ENCODE data around the gene UAP1L1. TPM values are rescaled to one million over a fixed set of nuclear protein-coding genes. Genes with fewer than 3 reads are reported as not detected.

The UAP1L1 gene
- total and polyA plus RNA-seq, 9 of the 15 experiments (the other 6 are each of a cell fraction or from before 2014, with no cell fraction given) = 0.20 to 8.6 (median 3.7) TPM

DNA sequence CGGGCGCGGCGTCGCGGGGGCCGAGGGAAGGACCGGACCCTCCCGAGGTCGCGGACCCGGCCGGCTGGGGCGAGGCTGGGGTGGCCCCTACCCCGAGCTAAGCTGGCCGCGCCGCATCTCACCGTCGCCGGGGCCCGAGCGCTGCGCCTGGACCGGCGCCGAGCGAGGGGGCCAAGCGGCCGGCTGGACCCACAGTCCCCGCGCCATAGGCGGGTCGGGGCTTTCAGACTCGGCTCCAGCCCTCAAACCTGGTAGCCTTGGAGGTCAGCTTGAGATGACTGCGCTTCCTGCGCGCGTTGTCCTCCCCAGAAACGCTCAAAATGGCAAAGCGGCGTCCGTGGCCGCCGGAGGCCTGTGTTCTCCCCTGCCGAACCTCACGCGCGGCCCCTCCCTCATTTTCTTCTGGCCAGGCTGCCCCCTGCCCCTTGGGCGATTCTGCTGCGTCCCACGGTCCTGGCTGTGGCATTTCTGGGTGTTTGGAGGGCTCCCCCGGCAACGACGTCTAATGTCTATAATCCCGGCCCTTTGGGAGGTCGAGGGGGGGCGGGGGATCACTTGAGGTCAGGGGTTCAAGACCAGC, 52.9 kb downstream of the UAP1L1 start (continued):
- TF ChIP-seq, protein P1, sequence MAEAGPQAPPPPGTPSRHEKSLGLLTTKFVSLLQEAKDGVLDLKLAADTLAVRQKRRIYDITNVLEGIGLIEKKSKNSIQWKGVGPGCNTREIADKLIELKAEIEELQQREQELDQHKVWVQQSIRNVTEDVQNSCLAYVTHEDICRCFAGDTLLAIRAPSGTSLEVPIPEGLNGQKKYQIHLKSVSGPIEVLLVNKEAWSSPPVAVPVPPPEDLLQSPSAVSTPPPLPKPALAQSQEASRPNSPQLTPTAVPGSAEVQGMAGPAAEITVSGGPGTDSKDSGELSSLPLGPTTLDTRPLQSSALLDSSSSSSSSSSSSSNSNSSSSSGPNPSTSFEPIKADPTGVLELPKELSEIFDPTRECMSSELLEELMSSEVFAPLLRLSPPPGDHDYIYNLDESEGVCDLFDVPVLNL (CRISPR knock-in tag; IDR thresholded peaks at IDR 0.05; ENCODE audit: low read depth) = 0 out of 2 replicates have a peak, but pooled peaks have one; percentile 26
- TF ChIP-seq, protein P2, sequence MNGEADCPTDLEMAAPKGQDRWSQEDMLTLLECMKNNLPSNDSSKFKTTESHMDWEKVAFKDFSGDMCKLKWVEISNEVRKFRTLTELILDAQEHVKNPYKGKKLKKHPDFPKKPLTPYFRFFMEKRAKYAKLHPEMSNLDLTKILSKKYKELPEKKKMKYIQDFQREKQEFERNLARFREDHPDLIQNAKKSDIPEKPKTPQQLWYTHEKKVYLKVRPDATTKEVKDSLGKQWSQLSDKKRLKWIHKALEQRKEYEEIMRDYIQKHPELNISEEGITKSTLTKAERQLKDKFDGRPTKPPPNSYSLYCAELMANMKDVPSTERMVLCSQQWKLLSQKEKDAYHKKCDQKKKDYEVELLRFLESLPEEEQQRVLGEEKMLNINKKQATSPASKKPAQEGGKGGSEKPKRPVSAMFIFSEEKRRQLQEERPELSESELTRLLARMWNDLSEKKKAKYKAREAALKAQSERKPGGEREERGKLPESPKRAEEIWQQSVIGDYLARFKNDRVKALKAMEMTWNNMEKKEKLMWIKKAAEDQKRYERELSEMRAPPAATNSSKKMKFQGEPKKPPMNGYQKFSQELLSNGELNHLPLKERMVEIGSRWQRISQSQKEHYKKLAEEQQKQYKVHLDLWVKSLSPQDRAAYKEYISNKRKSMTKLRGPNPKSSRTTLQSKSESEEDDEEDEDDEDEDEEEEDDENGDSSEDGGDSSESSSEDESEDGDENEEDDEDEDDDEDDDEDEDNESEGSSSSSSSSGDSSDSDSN (IDR thresholded peaks at IDR 0.05; ENCODE audit: borderline replicate concordance in 1 of 2, low read depth in 2 of 2, low read length in 2 of 2) = peak in 1 of 2 experiments; percentile 71; a peak in 2 of 4 replicates
- TF ChIP-seq TEAD1 (CRISPR knock-in tag; IDR thresholded peaks at IDR 0.05) = peak in 1 of 2 experiments; percentile 38; a peak in 1 of 4 replicates
- TF ChIP-seq, protein P3, sequence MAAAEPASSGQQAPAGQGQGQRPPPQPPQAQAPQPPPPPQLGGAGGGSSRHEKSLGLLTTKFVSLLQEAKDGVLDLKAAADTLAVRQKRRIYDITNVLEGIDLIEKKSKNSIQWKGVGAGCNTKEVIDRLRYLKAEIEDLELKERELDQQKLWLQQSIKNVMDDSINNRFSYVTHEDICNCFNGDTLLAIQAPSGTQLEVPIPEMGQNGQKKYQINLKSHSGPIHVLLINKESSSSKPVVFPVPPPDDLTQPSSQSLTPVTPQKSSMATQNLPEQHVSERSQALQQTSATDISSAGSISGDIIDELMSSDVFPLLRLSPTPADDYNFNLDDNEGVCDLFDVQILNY (CRISPR knock-in tag; IDR thresholded peaks at IDR 0.05) = 0 out of 2 replicates have a peak, but pooled peaks have one; percentile 35
- TF ChIP-seq GATAD2B (IDR thresholded peaks at IDR 0.05; ENCODE audit: borderline replicate concordance) = 0 out of 2 replicates have a peak, but pooled peaks have one; percentile 51
- TF ChIP-seq CREM (IDR thresholded peaks at IDR 0.05; ENCODE audit: low read depth) = 0 out of 2 replicates have a peak, but pooled peaks have one; percentile 7
- TF ChIP-seq BCOR (IDR thresholded peaks at IDR 0.05) = 0 out of 2 replicates have a peak, but pooled peaks have one; percentile 29

Small RNA genes within 50 kb of the gene (small RNA-seq; reads per million reads assigned to genes)
- gene RF00153 = not detected

Other genes starting within 250 kb of the UAP1L1 start
Only the 7 nearest of the 36 such genes appear.
- gene ABCA2, start 49.3 kb upstream of the UAP1L1 start, total RNA-seq (2014; rRNA removed) = 4.6 and 5.5 TPM in 2 replicates
- 0.69 and 0.99 TPM in 2 replicates for gene ABCA2, start 49.3 kb upstream of the UAP1L1 start, total RNA-seq (2014; rRNA removed; fragmentation: Illumina TruSeq; extraction: Trizol)
- gene ABCA2, start 49.3 kb upstream of the UAP1L1 start, total RNA-seq (2015; rRNA removed; fragmentation: Illumina TruSeq; extraction: Trizol) = 1.6 and 2.9 TPM in 2 replicates
- 12.1 and 14.9 TPM in 2 replicates for gene ABCA2, start 49.3 kb upstream of the UAP1L1 start, total RNA-seq (2021)
- 12.1 and 24.4 TPM in 2 replicates for gene ABCA2, start 49.3 kb upstream of the UAP1L1 start, polyA plus RNA-seq (2011; rRNA removed)
- gene ABCA2, start 49.3 kb upstream of the UAP1L1 start, polyA plus RNA-seq (2014; fragmentation: Illumina TruSeq; extraction: Trizol) = 6.1 and 9.9 TPM in 2 replicates
- not detected for gene ABCA2, start 49.3 kb upstream of the UAP1L1 start, polyA plus RNA-seq (2014; fragmentation: Nextera tagmentation; extraction: Ambion mirVana)
- 16.2 and 16.3 TPM in 2 replicates for gene ABCA2, start 49.3 kb upstream of the UAP1L1 start, polyA plus RNA-seq (2014; rRNA removed)
- not detected in 2 replicates for gene FUT7, start 45.4 kb upstream of the UAP1L1 start, total RNA-seq (2014; rRNA removed)
- gene FUT7, start 45.4 kb upstream of the UAP1L1 start, total RNA-seq (2014; rRNA removed; fragmentation: Illumina TruSeq; extraction: Trizol) = not detected in 2 replicates
- gene FUT7, start 45.4 kb upstream of the UAP1L1 start, total RNA-seq (2015; rRNA removed; fragmentation: Illumina TruSeq; extraction: Trizol) = not detected in 2 replicates
- gene FUT7, start 45.4 kb upstream of the UAP1L1 start, total RNA-seq (2021) = not detected in 2 replicates
- not detected in 2 replicates for gene FUT7, start 45.4 kb upstream of the UAP1L1 start, polyA plus RNA-seq (2011; rRNA removed)
- not detected in 2 replicates for gene FUT7, start 45.4 kb upstream of the UAP1L1 start, polyA plus RNA-seq (2014; fragmentation: Illumina TruSeq; extraction: Trizol)
- not detected for gene FUT7, start 45.4 kb upstream of the UAP1L1 start, polyA plus RNA-seq (2014; fragmentation: Nextera tagmentation; extraction: Ambion mirVana)
- not detected in 2 replicates for gene FUT7, start 45.4 kb upstream of the UAP1L1 start, polyA plus RNA-seq (2014; rRNA removed)
- gene NPDC1, start 31.3 kb upstream of the UAP1L1 start, total RNA-seq (2014; rRNA removed) = 0.09 and 0.90 TPM in 2 replicates
- gene NPDC1, start 31.3 kb upstream of the UAP1L1 start, total RNA-seq (2014; rRNA removed; fragmentation: Illumina TruSeq; extraction: Trizol) = not detected in 2 replicates
- 0.22 TPM in 1 of 2 replicates, not detected in the other for gene NPDC1, start 31.3 kb upstream of the UAP1L1 start, total RNA-seq (2015; rRNA removed; fragmentation: Illumina TruSeq; extraction: Trizol)
- gene NPDC1, start 31.3 kb upstream of the UAP1L1 start, total RNA-seq (2021) = 1.5 and 2.1 TPM in 2 replicates
- gene NPDC1, start 31.3 kb upstream of the UAP1L1 start, polyA plus RNA-seq (2011; rRNA removed) = 1.3 and 3.9 TPM in 2 replicates
- gene NPDC1, start 31.3 kb upstream of the UAP1L1 start, polyA plus RNA-seq (2014; fragmentation: Illumina TruSeq; extraction: Trizol) = 0.06 and 0.21 TPM in 2 replicates
- gene NPDC1, start 31.3 kb upstream of the UAP1L1 start, polyA plus RNA-seq (2014; fragmentation: Nextera tagmentation; extraction: Ambion mirVana) = not detected
- gene NPDC1, start 31.3 kb upstream of the UAP1L1 start, polyA plus RNA-seq (2014; rRNA removed) = 0.85 and 2.4 TPM in 2 replicates
- 0.12 and 0.14 TPM in 2 replicates for gene ENTPD2, start 23.5 kb upstream of the UAP1L1 start, total RNA-seq (2014; rRNA removed)
- not detected in 2 replicates for gene ENTPD2, start 23.5 kb upstream of the UAP1L1 start, total RNA-seq (2014; rRNA removed; fragmentation: Illumina TruSeq; extraction: Trizol)
- not detected in 2 replicates for gene ENTPD2, start 23.5 kb upstream of the UAP1L1 start, total RNA-seq (2015; rRNA removed; fragmentation: Illumina TruSeq; extraction: Trizol)
- gene ENTPD2, start 23.5 kb upstream of the UAP1L1 start, total RNA-seq (2021) = 0.60 and 0.85 TPM in 2 replicates
- gene ENTPD2, start 23.5 kb upstream of the UAP1L1 start, polyA plus RNA-seq (2011; rRNA removed) = 0.11 and 0.51 TPM in 2 replicates
- gene ENTPD2, start 23.5 kb upstream of the UAP1L1 start, polyA plus RNA-seq (2014; fragmentation: Illumina TruSeq; extraction: Trizol) = 0.17 and 0.21 TPM in 2 replicates
- under 1 TPM in 1 of 2 experiments, not detected in 1; 0.04 TPM for gene ENTPD2, start 23.5 kb upstream of the UAP1L1 start, polyA plus RNA-seq (2014; fragmentation: Nextera tagmentation; extraction: Ambion mirVana)
- 0.22 TPM in 1 of 2 replicates, not detected in the other for gene ENTPD2, start 23.5 kb upstream of the UAP1L1 start, polyA plus RNA-seq (2014; rRNA removed)
- gene SAPCD2, start 7.0 kb upstream of the UAP1L1 start, total RNA-seq (2014; rRNA removed) = 91.8 and 115 TPM in 2 replicates
- gene SAPCD2, start 7.0 kb upstream of the UAP1L1 start, total RNA-seq (2014; rRNA removed; fragmentation: Illumina TruSeq; extraction: Trizol) = 13.1 and 15.8 TPM in 2 replicates
- 40.8 and 42.4 TPM in 2 replicates for gene SAPCD2, start 7.0 kb upstream of the UAP1L1 start, total RNA-seq (2015; rRNA removed; fragmentation: Illumina TruSeq; extraction: Trizol)
- 72.1 and 78.8 TPM in 2 replicates for gene SAPCD2, start 7.0 kb upstream of the UAP1L1 start, total RNA-seq (2021)
- gene SAPCD2, start 7.0 kb upstream of the UAP1L1 start, polyA plus RNA-seq (2011; rRNA removed) = 18.8 and 24.2 TPM in 2 replicates
- 18.3 and 41.2 TPM in 2 replicates for gene SAPCD2, start 7.0 kb upstream of the UAP1L1 start, polyA plus RNA-seq (2014; fragmentation: Illumina TruSeq; extraction: Trizol)
- gene SAPCD2, start 7.0 kb upstream of the UAP1L1 start, polyA plus RNA-seq (2014; fragmentation: Nextera tagmentation; extraction: Ambion mirVana) = 1 to 10 TPM; 3.4 to 3.7 TPM
- gene SAPCD2, start 7.0 kb upstream of the UAP1L1 start, polyA plus RNA-seq (2014; rRNA removed) = 56.5 and 67.8 TPM in 2 replicates
- 30.1 and 35.1 TPM in 2 replicates for gene MAN1B1, start 9.5 kb downstream of the UAP1L1 start, total RNA-seq (2014; rRNA removed)
- gene MAN1B1, start 9.5 kb downstream of the UAP1L1 start, total RNA-seq (2014; rRNA removed; fragmentation: Illumina TruSeq; extraction: Trizol) = 14.4 and 14.8 TPM in 2 replicates
- 21.0 and 21.6 TPM in 2 replicates for gene MAN1B1, start 9.5 kb downstream of the UAP1L1 start, total RNA-seq (2015; rRNA removed; fragmentation: Illumina TruSeq; extraction: Trizol)
- 33.9 and 36.6 TPM in 2 replicates for gene MAN1B1, start 9.5 kb downstream of the UAP1L1 start, total RNA-seq (2021)
- gene MAN1B1, start 9.5 kb downstream of the UAP1L1 start, polyA plus RNA-seq (2011; rRNA removed) = 27.3 and 40.1 TPM in 2 replicates
- 23.8 and 31.3 TPM in 2 replicates for gene MAN1B1, start 9.5 kb downstream of the UAP1L1 start, polyA plus RNA-seq (2014; fragmentation: Illumina TruSeq; extraction: Trizol)
- under 1 TPM; 0.55 to 0.89 TPM for gene MAN1B1, start 9.5 kb downstream of the UAP1L1 start, polyA plus RNA-seq (2014; fragmentation: Nextera tagmentation; extraction: Ambion mirVana)
- 29.6 and 33.6 TPM in 2 replicates for gene MAN1B1, start 9.5 kb downstream of the UAP1L1 start, polyA plus RNA-seq (2014; rRNA removed)
- 231 and 272 TPM in 2 replicates for gene DPP7, start 37.2 kb downstream of the UAP1L1 start, total RNA-seq (2014; rRNA removed)
- 11.3 and 24.9 TPM in 2 replicates for gene DPP7, start 37.2 kb downstream of the UAP1L1 start, total RNA-seq (2014; rRNA removed; fragmentation: Illumina TruSeq; extraction: Trizol)
- gene DPP7, start 37.2 kb downstream of the UAP1L1 start, total RNA-seq (2015; rRNA removed; fragmentation: Illumina TruSeq; extraction: Trizol) = 140 and 141 TPM in 2 replicates
- gene DPP7, start 37.2 kb downstream of the UAP1L1 start, total RNA-seq (2021) = 311 and 322 TPM in 2 replicates
- gene DPP7, start 37.2 kb downstream of the UAP1L1 start, polyA plus RNA-seq (2011; rRNA removed) = 132 and 158 TPM in 2 replicates
- 48.4 and 105 TPM in 2 replicates for gene DPP7, start 37.2 kb downstream of the UAP1L1 start, polyA plus RNA-seq (2014; fragmentation: Illumina TruSeq; extraction: Trizol)
- gene DPP7, start 37.2 kb downstream of the UAP1L1 start, polyA plus RNA-seq (2014; fragmentation: Nextera tagmentation; extraction: Ambion mirVana) = 1 to 10 TPM in 1 of 2 experiments, under 1 TPM in 1; 0.99 to 4.1 TPM
- 352 and 365 TPM in 2 replicates for gene DPP7, start 37.2 kb downstream of the UAP1L1 start, polyA plus RNA-seq (2014; rRNA removed)

All from K562 (cell line).